Breast epithelium (tissue), 4 donors: Measurements from ENCODE around the gene PCDHGA6. TPM values are rescaled to one million over a fixed set of nuclear protein-coding genes. Genes with fewer than 3 reads are reported as not detected.
"Not testable (repeated sequence)": the region's sequence is repeated elsewhere in the genome, so short reads cannot be mapped to it uniquely, and the experiment has no call there.

Experiments used
- DNase-seq, 2 donors: peaks; one replicate each; pipeline ENCODE4 v3.0.0-alpha.2; 2019; ENCODE audit warnings: low spot score in 2 of 2
- H3K27ac ChIP-seq, 2 donors: fragments of 200-600 bp; sonication (generic) in 1 of 2; one replicate each; pipeline ENCODE4 v1.5.1; 2016 to 2019; ENCODE audit warnings: mild to moderate bottlenecking in 1 of 2
- H3K27me3 ChIP-seq, 2 donors: fragments of 200-600 bp; sonication (generic) in 1 of 2; one replicate each; pipeline versions ENCODE4 v1.5.1 to v1.6.0; 2017 to 2019; ENCODE audit warnings: control low read depth in 1 of 2, mild to moderate bottlenecking in 1 of 2
- H3K36me3 ChIP-seq: fragments of 200-600 bp; one replicate; pipeline ENCODE4 v1.5.1; 2019
- H3K4me1 ChIP-seq, 2 donors: fragments of 200-600 bp; sonication (generic); one replicate each; pipeline ENCODE4 v1.5.1; 2016 to 2019; ENCODE audit warnings: control low read depth in 1 of 2
- H3K4me3 ChIP-seq, 3 donors: fragments of 200-600 bp; sonication (generic); 1 replicate in 2 of 3; 2 replicates in 1 of 3; pipeline ENCODE4 v1.5.1; 2016 to 2019; ENCODE audit warnings: mild to moderate bottlenecking in 3 of 3, moderate library complexity in 2 of 3
- H3K9me3 ChIP-seq, 2 donors: fragments of 200-600 bp; sonication (generic) in 1 of 2; one replicate each; pipeline ENCODE4 v1.5.1; 2016 to 2019; ENCODE audit warnings: control low read depth in 1 of 2
- POLR2A ChIP-seq: fragments of 450-650 bp; IDR thresholded peaks from one replicate; pipeline ENCODE4 v1.6.1; 2016; ENCODE audit warnings: antibody characterized with exemption, mild to moderate bottlenecking, moderate library complexity
- POLR2AphosphoS5 ChIP-seq, 3 donors: sonication (generic); formaldehyde crosslinking; IDR thresholded peaks; one replicate each; pipeline ENCODE4 v1.6.1; 2017; ENCODE audit warnings: antibody characterized with exemption in 3 of 3
- intact Hi-C: fragments of 100-400 bp; cut with DNase I; formaldehyde crosslinking; loops from one replicate; pipeline ENCODE4 v1.15.1; 2023; ENCODE audit warnings: low total_unique reads
- total RNA-seq, 3 donors: library from RNA; depleted of rRNA; stranded (reverse); fragments of >200 nt; gene quantifications; one replicate each; pipeline ENCODE4 v1.1.0, GENCODE V29; 2016
- TF ChIP-seq, protein P1 (sequence below), 3 donors: fragments of 450-650 bp; IDR thresholded peaks; one replicate each; pipeline ENCODE4 v1.5.1; 2016 to 2017; ENCODE audit warnings: antibody characterized with exemption in 3 of 3, mild to moderate bottlenecking in 3 of 3, moderate library complexity in 3 of 3

PCDHGA6 gene
- total RNA-seq, 3 donors from 2014 or later: 4.0 to 8.5 (median 8.3) TPM

- TF ChIP-seq, protein P1, sequence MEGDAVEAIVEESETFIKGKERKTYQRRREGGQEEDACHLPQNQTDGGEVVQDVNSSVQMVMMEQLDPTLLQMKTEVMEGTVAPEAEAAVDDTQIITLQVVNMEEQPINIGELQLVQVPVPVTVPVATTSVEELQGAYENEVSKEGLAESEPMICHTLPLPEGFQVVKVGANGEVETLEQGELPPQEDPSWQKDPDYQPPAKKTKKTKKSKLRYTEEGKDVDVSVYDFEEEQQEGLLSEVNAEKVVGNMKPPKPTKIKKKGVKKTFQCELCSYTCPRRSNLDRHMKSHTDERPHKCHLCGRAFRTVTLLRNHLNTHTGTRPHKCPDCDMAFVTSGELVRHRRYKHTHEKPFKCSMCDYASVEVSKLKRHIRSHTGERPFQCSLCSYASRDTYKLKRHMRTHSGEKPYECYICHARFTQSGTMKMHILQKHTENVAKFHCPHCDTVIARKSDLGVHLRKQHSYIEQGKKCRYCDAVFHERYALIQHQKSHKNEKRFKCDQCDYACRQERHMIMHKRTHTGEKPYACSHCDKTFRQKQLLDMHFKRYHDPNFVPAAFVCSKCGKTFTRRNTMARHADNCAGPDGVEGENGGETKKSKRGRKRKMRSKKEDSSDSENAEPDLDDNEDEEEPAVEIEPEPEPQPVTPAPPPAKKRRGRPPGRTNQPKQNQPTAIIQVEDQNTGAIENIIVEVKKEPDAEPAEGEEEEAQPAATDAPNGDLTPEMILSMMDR (IDR thresholded peaks at IDR 0.05): peak in 2 of 3 donors; percentile 38 to 40
- intact Hi-C loops, DNase-seq, H3K27me3 ChIP-seq, H3K4me1 ChIP-seq, H3K27ac ChIP-seq, H3K36me3 ChIP-seq: not testable (repeated sequence)
- Histone ChIP-seq H3K4me3 (peak within 1 kb of the TSS; percentile 1 to 45 (median 24)), H3K9me3 (peaks cover 79 to 96% of the 10 kb centered on the region in 2 donors)
These were observed 24.3 kb downstream of the PCDHGA6 start, which contains the start of gene PCDHGB5 for GRCh38 chr5:141397756-141398551. Gene PCDHGB5, plus strand, starts transcription at chr5:141397947. Its CDS starts 181 bp downstream, at chr5:141398128.

DNA sequence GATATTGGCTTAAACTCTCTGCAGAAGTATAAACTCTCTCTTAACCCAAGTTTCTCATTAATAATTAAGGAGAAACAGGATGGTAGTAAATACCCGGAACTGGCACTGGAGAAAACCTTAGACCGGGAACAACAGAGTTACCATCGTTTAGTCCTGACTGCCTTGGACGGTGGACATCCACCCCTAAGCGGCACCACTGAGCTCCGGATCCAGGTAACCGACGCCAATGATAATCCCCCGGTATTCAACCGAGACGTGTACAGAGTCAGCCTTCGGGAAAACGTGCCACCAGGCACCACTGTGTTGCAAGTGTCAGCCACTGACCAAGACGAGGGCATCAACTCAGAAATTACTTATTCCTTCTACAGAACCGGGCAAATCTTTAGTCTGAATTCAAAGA is 24.9 kb downstream of the PCDHGA6 start:
- intact Hi-C loops: no loop called here
- no peak for DNase-seq
- peaks cover 79 to 96% of the 10 kb centered on the region in 2 donors for H3K9me3 ChIP-seq
- H3K4me1 ChIP-seq: no peaks in the 10 kb centered on the region
- H3K27ac ChIP-seq: no peak overlapping the region
- TF ChIP-seq POLR2A (no peak), POLR2AphosphoS5 (IDR thresholded peaks at IDR 0.05) (no peak)
- TF ChIP-seq, protein P1 (IDR thresholded peaks at IDR 0.05): no peak
- H3K4me3 ChIP-seq: peak overlapping the region in 1 of 3 donors; percentile 10
- H3K36me3 ChIP-seq: no peaks in the 10 kb centered on the region
- no peaks in the 10 kb centered on the region for H3K27me3 ChIP-seq

GRCh38 chr5:141399555-141400258 is 26.0 kb downstream of the PCDHGA6 start:
- Histone ChIP-seq H3K9me3 (peaks cover 79 to 96% of the 10 kb centered on the region in 2 donors), H3K27ac (no peak overlapping the region), H3K4me3 (peak overlapping the region in 1 of 3 donors; percentile 35), H3K36me3 (no peaks in the 10 kb centered on the region), H3K4me1 (no peaks in the 10 kb centered on the region), H3K27me3 (no peaks in the 10 kb centered on the region)
- TF ChIP-seq, protein P1 (IDR thresholded peaks at IDR 0.05): no peak
- TF ChIP-seq POLR2A (no peak), POLR2AphosphoS5 (IDR thresholded peaks at IDR 0.05) (no peak)
- no peak for DNase-seq
- intact Hi-C loops: loop anchor here (5.0 kb wide), 1 partner anchor 128 kb away; no protein-coding TSS in a partner anchor

DNA sequence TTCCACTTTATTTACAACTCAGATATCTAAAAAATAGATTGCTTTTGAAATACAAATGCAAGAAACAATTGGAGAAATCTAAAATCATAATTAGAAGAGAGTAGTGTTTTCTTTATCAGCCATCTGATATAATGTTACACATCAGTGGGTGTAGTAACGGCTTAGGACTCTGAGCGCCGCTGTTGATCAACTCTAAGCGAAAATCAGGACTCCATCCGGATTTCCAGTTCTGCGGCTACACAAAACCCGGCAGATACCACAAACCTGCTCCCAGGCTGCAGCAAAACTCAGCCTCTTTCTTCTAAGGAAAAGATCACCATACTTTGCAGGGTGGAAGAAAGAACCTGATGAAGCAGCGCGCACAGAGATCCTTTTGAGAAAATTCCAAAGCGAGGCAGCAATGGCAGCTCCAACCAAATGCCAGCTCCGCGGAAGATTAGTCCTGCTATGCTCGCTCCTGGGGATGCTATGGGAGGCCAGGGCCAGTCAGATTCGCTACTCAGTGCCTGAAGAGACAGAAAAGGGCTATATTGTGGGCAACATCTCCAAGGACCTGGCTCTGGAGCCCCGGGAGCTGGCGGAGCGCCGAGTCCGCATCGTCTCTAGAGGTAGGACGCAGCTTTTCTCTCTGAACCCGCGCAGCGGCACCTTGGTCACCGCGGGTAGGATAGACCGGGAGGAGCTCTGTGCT is 29.0 kb downstream of the PCDHGA6 start, which contains the start of gene PCDHGA9:
Gene PCDHGA9, plus strand, starts transcription at position 226 of the 691 bp plus-strand sequence. Its CDS starts 175 bp downstream, at position 401.
- H3K36me3 ChIP-seq: no peaks in the 10 kb centered on the region
- H3K4me3 ChIP-seq: peak within 1 kb of the TSS; percentile 27 to 57 (median 35)
- intact Hi-C loops: loop anchor here (5.0 kb wide), 1 partner anchor 125 kb away; no protein-coding TSS in a partner anchor
- H3K27me3 ChIP-seq: no peaks in the 10 kb centered on the region
- peak within 1 kb of the TSS in 1 of 2 donors; percentile 0 for H3K27ac ChIP-seq
- no peak for DNase-seq
- TF ChIP-seq, protein P1 (IDR thresholded peaks at IDR 0.05): no peak
- TF ChIP-seq POLR2A (no peak), POLR2AphosphoS5 (IDR thresholded peaks at IDR 0.05) (no peak)
- peaks cover 77 to 96% of the 10 kb centered on the region in 2 donors for H3K9me3 ChIP-seq
- no peaks in the 10 kb centered on the region for H3K4me1 ChIP-seq
